H1 (cell line): ENCODE results near the gene MCF2L. TPM values are rescaled to one million over a fixed set of nuclear protein-coding genes. Genes with fewer than 3 reads are reported as not detected.

ENCODE experiments used
- CTBP2 ChIP-seq: IDR thresholded peaks from 2 replicates; pipeline ENCODE4 v1.7.0; 2011; ENCODE audit warnings: borderline replicate concordance, mild to moderate bottlenecking, moderate library complexity, mixed read lengths, low read length; ENCODE audit not compliant: insufficient read depth, insufficient read length
- polyA plus RNA-seq, 7 experiments: library from polyadenylated mRNA; depleted of rRNA in 3 of 7; stranded (reverse) in 5 of 7; unstranded in 2 of 7; fragments of >200 nt in 5 of 7; fragments of 200-250 nt in 2 of 7; gene quantifications; 1 replicate in 5 of 7; 2 replicates in 1 of 7; 4 replicates in 1 of 7; pipeline versions ENCODE4 v1.2.1 to v1.2.3, GENCODE V29; 2011 to 2013; ENCODE audit warnings: missing spikeins in 2 of 7, mixed read lengths in 2 of 7
- total RNA-seq: library from RNA; stranded (reverse); fragmentation: NEBNext Ultra II Directional; extraction: Animal tissue kit (Norgen Biotek cat#: 25700); gene quantifications from 2 replicates; pipeline ENCODE4 v1.2.1, GENCODE V29; 2021
- TF ChIP-seq, protein P1 (sequence below), 3 experiments: IDR thresholded peaks; 1 replicate in 2 of 3; 2 replicates in 1 of 3; pipeline versions ENCODE4 v1.5.1 to v1.6.1; 2011; ENCODE audit warnings: low read length in 3 of 3, mild to moderate bottlenecking in 3 of 3, inconsistent platforms in 2 of 3, low read depth in 1 of 3, moderate library complexity in 1 of 3; ENCODE audit not compliant: insufficient read depth in 1 of 3; ENCODE audit errors: control extremely low read depth in 1 of 3

The MCF2L gene
- total and polyA plus RNA-seq, 2 of the 8 experiments (the other 6 are each of a cell fraction or from before 2014, with no cell fraction given): 10.1 to 24.4 TPM

DNA sequence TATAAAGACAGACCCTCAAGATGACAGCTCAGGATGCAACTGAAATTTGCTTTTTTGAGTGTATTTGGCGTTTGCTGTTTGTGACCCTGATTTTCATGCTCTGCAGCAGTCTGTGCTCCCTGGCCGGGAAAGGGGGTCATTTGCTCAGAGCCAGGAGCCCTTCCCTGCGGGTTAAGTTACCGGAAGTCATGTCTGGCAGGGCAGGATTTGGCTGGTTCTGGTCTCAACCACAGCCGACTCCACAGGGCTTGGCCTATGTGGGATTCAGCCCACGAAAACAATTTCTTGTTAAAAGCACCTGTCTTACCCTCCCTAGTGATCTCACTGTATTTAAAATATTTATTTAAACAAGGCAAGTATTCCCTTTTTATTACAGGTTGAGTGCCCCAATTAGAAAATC is 22.6 kb downstream of the MCF2L start (continued):
- TF ChIP-seq, protein P1, sequence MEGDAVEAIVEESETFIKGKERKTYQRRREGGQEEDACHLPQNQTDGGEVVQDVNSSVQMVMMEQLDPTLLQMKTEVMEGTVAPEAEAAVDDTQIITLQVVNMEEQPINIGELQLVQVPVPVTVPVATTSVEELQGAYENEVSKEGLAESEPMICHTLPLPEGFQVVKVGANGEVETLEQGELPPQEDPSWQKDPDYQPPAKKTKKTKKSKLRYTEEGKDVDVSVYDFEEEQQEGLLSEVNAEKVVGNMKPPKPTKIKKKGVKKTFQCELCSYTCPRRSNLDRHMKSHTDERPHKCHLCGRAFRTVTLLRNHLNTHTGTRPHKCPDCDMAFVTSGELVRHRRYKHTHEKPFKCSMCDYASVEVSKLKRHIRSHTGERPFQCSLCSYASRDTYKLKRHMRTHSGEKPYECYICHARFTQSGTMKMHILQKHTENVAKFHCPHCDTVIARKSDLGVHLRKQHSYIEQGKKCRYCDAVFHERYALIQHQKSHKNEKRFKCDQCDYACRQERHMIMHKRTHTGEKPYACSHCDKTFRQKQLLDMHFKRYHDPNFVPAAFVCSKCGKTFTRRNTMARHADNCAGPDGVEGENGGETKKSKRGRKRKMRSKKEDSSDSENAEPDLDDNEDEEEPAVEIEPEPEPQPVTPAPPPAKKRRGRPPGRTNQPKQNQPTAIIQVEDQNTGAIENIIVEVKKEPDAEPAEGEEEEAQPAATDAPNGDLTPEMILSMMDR (IDR thresholded peaks at IDR 0.05; ENCODE audit: control extremely low read depth in 1 of 3, insufficient read depth in 1 of 3, low read depth in 1 of 3, low read length in 3 of 3): no peak
- TF ChIP-seq CTBP2: no peak
